ENCODE results near the gene SLC39A11.

The SLC39A11 gene

DNA sequence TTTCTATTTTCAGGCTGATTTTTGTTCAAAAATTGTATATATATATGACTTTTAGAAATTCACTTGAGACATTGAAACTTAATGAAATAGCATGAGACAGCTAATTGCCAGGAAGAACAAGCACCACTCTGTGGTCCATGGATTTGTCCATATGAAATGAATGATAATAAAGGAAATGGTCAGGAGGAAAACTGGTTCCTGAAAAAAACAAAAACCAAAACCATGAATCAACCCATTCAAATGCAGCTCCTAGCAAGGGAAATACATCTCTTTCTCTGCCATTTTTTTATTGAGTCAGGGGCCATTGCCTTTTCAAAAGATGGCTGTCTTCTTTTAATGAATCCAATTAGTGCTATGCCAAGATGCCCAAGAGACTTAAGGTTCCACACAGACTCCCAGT lies 230.7 kb downstream of the SLC39A11 start:
- Mint-ChIP-seq H3K27ac (no peak overlapping the region), H3K27me3 (no peaks in the 10 kb centered on the region), H3K4me1 (ENCODE audit: low read depth) (no peaks in the 10 kb centered on the region), H3K9me3 (ENCODE audit: low read depth) (peaks cover 6% of the 10 kb centered on the region), H3K36me3 (peaks cover 18% of the 10 kb centered on the region), H3K4me3 (no peak overlapping the region)

- Mint-ChIP-seq H3K27me3 (no peaks in the 10 kb centered on the region), H3K4me1 (ENCODE audit: low read depth) (no peaks in the 10 kb centered on the region), H3K36me3 (peaks cover 17% of the 10 kb centered on the region), H3K9me3 (ENCODE audit: low read depth) (no peaks in the 10 kb centered on the region), H3K27ac (no peak overlapping the region), H3K4me3 (no peak overlapping the region)
Measured at GRCh38 chr17:72860778-72861177, 231.7 kb downstream of the SLC39A11 start.

GRCh38 chr17:72858826-72859495 lies 233.5 kb downstream of the SLC39A11 start:
- Mint-ChIP-seq H3K27me3 (no peaks in the 10 kb centered on the region), H3K4me1 (ENCODE audit: low read depth) (no peaks in the 10 kb centered on the region), H3K9me3 (ENCODE audit: low read depth) (no peaks in the 10 kb centered on the region), H3K36me3 (peaks cover 17% of the 10 kb centered on the region), H3K27ac (no peak overlapping the region), H3K4me3 (no peak overlapping the region)

GRCh38 chr17:72853440-72854415 lies 238.8 kb downstream of the SLC39A11 start:
- H3K27me3 Mint-ChIP-seq: no peaks in the 10 kb centered on the region
- no peaks in the 10 kb centered on the region for H3K9me3 Mint-ChIP-seq (ENCODE audit: low read depth)
- no peak overlapping the region for H3K4me3 Mint-ChIP-seq
- no peak overlapping the region for H3K27ac Mint-ChIP-seq
- peaks cover 24% of the 10 kb centered on the region for H3K36me3 Mint-ChIP-seq
- no peaks in the 10 kb centered on the region for H3K4me1 Mint-ChIP-seq (ENCODE audit: low read depth)

GRCh38 chr17:72852277-72852938 lies 240.1 kb downstream of the SLC39A11 start:
- H3K4me3 Mint-ChIP-seq: no peak overlapping the region
- no peaks in the 10 kb centered on the region for H3K9me3 Mint-ChIP-seq (ENCODE audit: low read depth)
- H3K27me3 Mint-ChIP-seq: no peaks in the 10 kb centered on the region
- no peaks in the 10 kb centered on the region for H3K4me1 Mint-ChIP-seq (ENCODE audit: low read depth)
- H3K27ac Mint-ChIP-seq: no peak overlapping the region
- H3K36me3 Mint-ChIP-seq: peaks cover 22% of the 10 kb centered on the region

- Mint-ChIP-seq H3K27me3 (no peaks in the 10 kb centered on the region), H3K4me1 (ENCODE audit: low read depth) (no peaks in the 10 kb centered on the region), H3K9me3 (ENCODE audit: low read depth) (no peaks in the 10 kb centered on the region), H3K27ac (no peak overlapping the region), H3K36me3 (peaks cover 26% of the 10 kb centered on the region), H3K4me3 (no peak overlapping the region)
Measured at GRCh38 chr17:72850410-72851118, 241.9 kb downstream of the SLC39A11 start.

GRCh38 chr17:72846399-72846798 lies 246.1 kb downstream of the SLC39A11 start:
- no peak overlapping the region for H3K4me3 Mint-ChIP-seq
- no peaks in the 10 kb centered on the region for H3K9me3 Mint-ChIP-seq (ENCODE audit: low read depth)
- H3K36me3 Mint-ChIP-seq: peaks cover 38% of the 10 kb centered on the region
- H3K27me3 Mint-ChIP-seq: no peaks in the 10 kb centered on the region
- H3K4me1 Mint-ChIP-seq (ENCODE audit: low read depth): no peaks in the 10 kb centered on the region
- H3K27ac Mint-ChIP-seq: no peak overlapping the region

DNA sequence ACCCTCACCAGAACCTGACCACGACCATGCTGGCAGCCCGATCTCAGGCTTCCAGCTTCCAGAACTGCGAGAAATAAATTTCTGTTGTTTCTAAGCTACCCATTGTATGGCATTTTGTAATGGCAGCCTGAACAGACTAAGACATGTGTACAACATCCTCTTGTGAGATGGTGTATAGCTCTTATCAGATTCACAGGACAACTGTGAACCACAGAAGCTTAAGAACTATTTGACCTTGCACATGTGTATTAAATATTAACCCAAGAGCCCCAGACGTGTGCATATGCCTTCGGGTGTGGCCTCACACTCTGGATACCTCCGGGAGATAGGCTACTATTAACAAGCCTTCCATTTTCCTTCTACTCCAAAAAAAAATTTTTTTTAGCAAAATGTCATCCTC lies 248.9 kb downstream of the SLC39A11 start:
- no peaks in the 10 kb centered on the region for H3K4me1 Mint-ChIP-seq (ENCODE audit: low read depth)
- peaks cover 42% of the 10 kb centered on the region for H3K36me3 Mint-ChIP-seq
- H3K9me3 Mint-ChIP-seq (ENCODE audit: low read depth): peaks cover 5% of the 10 kb centered on the region
- H3K27ac Mint-ChIP-seq: no peak overlapping the region
- no peaks in the 10 kb centered on the region for H3K27me3 Mint-ChIP-seq
- H3K4me3 Mint-ChIP-seq: no peak overlapping the region

- no peaks in the 10 kb centered on the region for H3K27me3 Mint-ChIP-seq
- peaks cover 37% of the 10 kb centered on the region for H3K36me3 Mint-ChIP-seq
- no peak overlapping the region for H3K27ac Mint-ChIP-seq
- peaks cover 5% of the 10 kb centered on the region for H3K9me3 Mint-ChIP-seq (ENCODE audit: low read depth)
- H3K4me3 Mint-ChIP-seq: no peak overlapping the region
- no peaks in the 10 kb centered on the region for H3K4me1 Mint-ChIP-seq (ENCODE audit: low read depth)
Measured at GRCh38 chr17:72840019-72840418, 252.5 kb downstream of the SLC39A11 start.

- H3K4me3 Mint-ChIP-seq: no peak overlapping the region
Measured at GRCh38 chr17:72839131-72839725, 253.3 kb downstream of the SLC39A11 start.

DNA sequence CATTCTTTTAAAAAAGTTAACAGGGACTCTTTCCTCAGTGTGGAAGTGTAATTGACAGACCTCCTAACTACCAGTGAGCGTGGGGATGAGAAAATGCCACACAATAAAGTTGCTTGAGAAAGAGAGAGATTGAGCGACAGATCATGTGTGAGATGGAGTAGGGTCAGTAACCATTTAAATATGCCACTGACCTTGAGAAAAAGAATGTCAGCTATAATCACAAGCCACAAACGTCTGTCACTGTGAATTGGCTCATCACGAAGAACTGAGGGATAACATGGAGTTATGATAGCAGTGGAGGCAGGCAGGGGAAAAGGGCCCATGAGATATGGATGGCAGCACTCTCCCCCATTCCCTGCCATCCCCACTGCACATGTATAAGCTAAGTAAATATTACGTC lies 253.9 kb downstream of the SLC39A11 start:
- no peak overlapping the region for H3K4me3 Mint-ChIP-seq
- no peaks in the 10 kb centered on the region for H3K27me3 Mint-ChIP-seq
- peaks cover 5% of the 10 kb centered on the region for H3K9me3 Mint-ChIP-seq (ENCODE audit: low read depth)
- no peaks in the 10 kb centered on the region for H3K4me1 Mint-ChIP-seq (ENCODE audit: low read depth)
- H3K27ac Mint-ChIP-seq: no peak overlapping the region
- peaks cover 33% of the 10 kb centered on the region for H3K36me3 Mint-ChIP-seq

More at GRCh38 chr17:72839131-72839725, 253.3 kb downstream of the SLC39A11 start:
- H3K27ac Mint-ChIP-seq: no peak overlapping the region
- H3K36me3 Mint-ChIP-seq: peaks cover 35% of the 10 kb centered on the region
- H3K4me1 Mint-ChIP-seq (ENCODE audit: low read depth): no peaks in the 10 kb centered on the region
- H3K27me3 Mint-ChIP-seq: no peaks in the 10 kb centered on the region
- peaks cover 5% of the 10 kb centered on the region for H3K9me3 Mint-ChIP-seq (ENCODE audit: low read depth)

DNA sequence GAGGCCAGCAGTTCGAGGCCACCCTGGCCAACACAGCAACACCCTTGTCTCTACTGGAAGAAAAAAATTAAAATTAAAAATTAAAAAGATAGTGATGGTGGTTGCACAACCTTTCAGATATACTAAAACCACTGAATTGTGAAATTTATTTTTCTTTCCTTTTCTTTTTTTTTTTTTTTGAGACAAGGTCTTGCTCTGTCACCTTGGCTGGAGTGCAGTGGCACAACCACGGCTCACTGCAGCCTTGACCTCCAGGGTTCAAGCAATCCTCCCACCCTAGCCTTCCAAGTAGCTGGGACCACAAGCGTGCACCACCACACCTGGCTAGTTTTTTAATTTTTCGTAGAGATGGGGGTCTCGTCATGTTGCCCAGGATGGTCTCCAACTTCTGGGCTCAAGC lies 254.4 kb downstream of the SLC39A11 start:
- H3K36me3 Mint-ChIP-seq: peaks cover 34% of the 10 kb centered on the region

DNA sequence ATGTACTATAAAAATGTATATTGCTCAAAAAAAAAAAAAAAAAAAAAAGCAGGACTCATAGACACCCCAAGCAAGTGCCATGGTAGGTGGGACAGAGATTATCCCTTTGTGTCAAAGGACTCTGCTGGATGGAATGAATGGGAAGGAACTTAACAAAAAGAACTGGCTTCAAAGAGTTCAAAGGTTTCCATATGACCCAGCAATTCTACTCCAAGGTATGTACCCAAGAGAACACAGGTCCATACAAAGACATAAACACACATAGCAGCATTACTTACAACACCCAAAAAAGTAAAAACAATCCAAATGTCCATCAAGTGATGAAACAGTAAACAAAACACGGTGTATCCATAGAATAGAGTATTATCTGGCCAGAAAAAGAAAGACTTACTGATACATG lies 255.2 kb downstream of the SLC39A11 start:
- peaks cover 36% of the 10 kb centered on the region for H3K36me3 Mint-ChIP-seq
- peaks cover 5% of the 10 kb centered on the region for H3K9me3 Mint-ChIP-seq (ENCODE audit: low read depth)
- no peaks in the 10 kb centered on the region for H3K27me3 Mint-ChIP-seq
- H3K4me1 Mint-ChIP-seq (ENCODE audit: low read depth): no peaks in the 10 kb centered on the region
- no peak overlapping the region for H3K27ac Mint-ChIP-seq
- H3K4me3 Mint-ChIP-seq: no peak overlapping the region

More for the DNA sequence above, 254.4 kb downstream of the SLC39A11 start:
- peaks cover 5% of the 10 kb centered on the region for H3K9me3 Mint-ChIP-seq (ENCODE audit: low read depth)
- no peak overlapping the region for H3K4me3 Mint-ChIP-seq
- H3K27ac Mint-ChIP-seq: no peak overlapping the region
- no peaks in the 10 kb centered on the region for H3K27me3 Mint-ChIP-seq
- no peaks in the 10 kb centered on the region for H3K4me1 Mint-ChIP-seq (ENCODE audit: low read depth)

DNA sequence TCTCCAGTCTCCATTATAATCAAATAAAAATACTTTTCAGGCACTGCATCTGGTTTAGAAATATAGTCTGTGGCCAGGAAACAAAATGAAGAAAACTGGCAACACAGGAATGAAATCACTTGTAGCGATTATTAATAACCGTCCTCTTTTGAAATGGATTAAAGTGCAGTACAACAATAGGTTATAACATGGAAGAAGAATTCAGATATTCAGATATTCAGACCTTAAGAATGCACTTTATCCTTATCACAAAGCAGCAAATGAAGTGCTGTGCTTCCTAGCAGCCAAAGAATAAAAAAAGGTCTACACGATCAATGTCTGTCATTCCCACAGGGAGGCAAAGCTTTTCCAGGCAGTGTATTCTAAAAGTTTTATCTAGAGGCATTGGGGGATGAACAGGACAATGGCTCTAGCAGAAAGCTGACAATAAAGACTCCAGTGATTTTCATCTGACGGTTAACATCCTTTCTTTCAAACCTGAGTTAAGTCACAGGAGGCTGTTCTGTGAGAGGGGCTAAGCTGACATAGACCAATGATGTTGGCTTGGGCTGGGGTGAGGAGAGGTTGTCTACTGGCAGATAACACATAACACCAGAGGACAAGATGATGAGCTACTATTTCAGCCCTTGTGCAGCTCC lies 259.2 kb downstream of the SLC39A11 start:
- no peak overlapping the region for H3K4me3 Mint-ChIP-seq
- peaks cover 37% of the 10 kb centered on the region for H3K36me3 Mint-ChIP-seq
- no peaks in the 10 kb centered on the region for H3K4me1 Mint-ChIP-seq (ENCODE audit: low read depth)
- H3K9me3 Mint-ChIP-seq (ENCODE audit: low read depth): no peaks in the 10 kb centered on the region
- no peak overlapping the region for H3K27ac Mint-ChIP-seq
- no peaks in the 10 kb centered on the region for H3K27me3 Mint-ChIP-seq
